ENCODE measurements around the gene C11orf24. TPM values are rescaled to one million over a fixed set of nuclear protein-coding genes. Genes with fewer than 3 reads are reported as not detected.

C11orf24 gene
- total RNA-seq, 2 donors from 2014 or later: 37.9 to 63.0 TPM

DNA sequence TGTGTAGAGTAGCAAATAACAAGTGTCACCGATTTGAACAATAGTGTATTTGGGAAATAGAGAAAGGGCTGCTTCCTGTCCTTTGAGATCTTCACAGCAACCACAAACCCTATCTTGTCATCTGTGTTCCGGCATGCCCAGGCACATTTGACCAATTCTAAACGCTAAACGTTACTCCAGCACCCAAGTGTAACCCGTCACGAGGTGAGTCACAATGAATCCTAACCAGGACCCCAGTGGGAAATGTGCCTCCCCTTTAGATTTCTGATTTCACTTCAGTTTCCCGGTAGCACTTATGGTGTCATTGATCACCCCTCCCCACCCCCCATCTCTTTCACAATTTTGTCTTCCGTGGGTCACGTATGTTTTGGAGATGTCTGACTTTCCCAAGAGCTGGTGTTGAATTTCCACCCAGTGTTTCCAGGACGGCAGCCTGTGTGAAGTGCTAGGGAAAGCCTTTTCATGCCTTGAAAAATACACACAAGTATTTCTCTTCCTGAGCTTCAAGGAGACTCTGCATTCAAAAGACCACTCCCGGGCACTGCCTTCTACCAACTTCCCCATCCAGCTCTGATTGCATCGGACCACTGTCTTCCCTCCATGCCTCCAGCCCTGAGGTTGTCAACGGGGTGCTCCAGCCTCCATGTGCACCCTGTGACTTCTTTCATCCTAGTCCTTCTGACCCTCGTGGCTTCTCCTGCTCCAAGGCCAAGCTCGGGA, 10.5 kb upstream of the C11orf24 start:
- Histone ChIP-seq H3K9me3 (no peaks in the 10 kb centered on the region), H3K4me1 (ENCODE audit: control insufficient read depth in 1 of 2, low read depth in 2 of 2) (no peaks in the 10 kb centered on the region), H3K27ac (no peak overlapping the region), H3K4me3 (no peak overlapping the region), H3K27me3 (replicated peaks; ENCODE audit: insufficient read depth) (no peaks in the 10 kb centered on the region), H3K36me3 (no peaks in the 10 kb centered on the region)
- ATAC-seq (ENCODE audit: insufficient number of reproducible peaks, low FRiP score, low read depth): no peak
- TF ChIP-seq CTCF (IDR thresholded peaks at IDR 0.05): no peak
- no peak for DNase-seq (ENCODE audit: low spot score)

GRCh38 chr11:68279676-68280075, 7.9 kb upstream of the C11orf24 start:
- Histone ChIP-seq H3K27ac (no peak overlapping the region), H3K4me1 (ENCODE audit: control insufficient read depth in 1 of 2, low read depth in 2 of 2) (no peaks in the 10 kb centered on the region), H3K9me3 (no peaks in the 10 kb centered on the region), H3K27me3 (replicated peaks; ENCODE audit: insufficient read depth) (no peaks in the 10 kb centered on the region), H3K4me3 (no peak overlapping the region), H3K36me3 (no peaks in the 10 kb centered on the region)
- DNase-seq (ENCODE audit: low spot score) (no peak), ATAC-seq (ENCODE audit: insufficient number of reproducible peaks, low FRiP score, low read depth) (no peak)
- no peak for TF ChIP-seq CTCF (IDR thresholded peaks at IDR 0.05)

DNA sequence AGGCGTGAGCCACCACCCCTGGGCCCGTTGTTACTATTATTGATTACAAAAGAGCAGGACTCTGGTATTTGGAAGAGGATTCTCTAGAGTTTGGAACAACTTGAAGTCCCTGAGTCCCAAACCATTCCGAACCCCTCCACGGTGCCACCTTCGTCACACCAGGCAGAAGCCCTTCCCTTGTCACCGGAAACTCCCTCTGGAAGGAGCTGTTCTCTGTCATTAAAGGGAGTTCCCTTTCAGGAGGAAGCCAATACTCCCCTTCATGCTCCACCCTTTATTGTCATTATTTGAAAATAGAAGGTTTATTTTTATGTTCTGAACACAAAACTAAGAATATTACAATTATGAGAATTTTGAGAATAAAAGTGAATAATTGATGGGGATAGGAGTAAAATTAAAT, 5.1 kb upstream of the C11orf24 start:
- peaks cover 7 to 9% of the 10 kb centered on the region in 2 donors for H3K4me1 ChIP-seq (ENCODE audit: control insufficient read depth in 1 of 2, low read depth in 2 of 2)
- no peak for TF ChIP-seq CTCF (IDR thresholded peaks at IDR 0.05)
- ATAC-seq (ENCODE audit: insufficient number of reproducible peaks, low FRiP score, low read depth) (no peak), DNase-seq (ENCODE audit: low spot score) (no peak)
- H3K27ac ChIP-seq: no peak overlapping the region
- H3K36me3 ChIP-seq: no peaks in the 10 kb centered on the region
- no peaks in the 10 kb centered on the region for H3K27me3 ChIP-seq (replicated peaks; ENCODE audit: insufficient read depth)
- no peaks in the 10 kb centered on the region for H3K9me3 ChIP-seq
- no peak overlapping the region for H3K4me3 ChIP-seq

DNA sequence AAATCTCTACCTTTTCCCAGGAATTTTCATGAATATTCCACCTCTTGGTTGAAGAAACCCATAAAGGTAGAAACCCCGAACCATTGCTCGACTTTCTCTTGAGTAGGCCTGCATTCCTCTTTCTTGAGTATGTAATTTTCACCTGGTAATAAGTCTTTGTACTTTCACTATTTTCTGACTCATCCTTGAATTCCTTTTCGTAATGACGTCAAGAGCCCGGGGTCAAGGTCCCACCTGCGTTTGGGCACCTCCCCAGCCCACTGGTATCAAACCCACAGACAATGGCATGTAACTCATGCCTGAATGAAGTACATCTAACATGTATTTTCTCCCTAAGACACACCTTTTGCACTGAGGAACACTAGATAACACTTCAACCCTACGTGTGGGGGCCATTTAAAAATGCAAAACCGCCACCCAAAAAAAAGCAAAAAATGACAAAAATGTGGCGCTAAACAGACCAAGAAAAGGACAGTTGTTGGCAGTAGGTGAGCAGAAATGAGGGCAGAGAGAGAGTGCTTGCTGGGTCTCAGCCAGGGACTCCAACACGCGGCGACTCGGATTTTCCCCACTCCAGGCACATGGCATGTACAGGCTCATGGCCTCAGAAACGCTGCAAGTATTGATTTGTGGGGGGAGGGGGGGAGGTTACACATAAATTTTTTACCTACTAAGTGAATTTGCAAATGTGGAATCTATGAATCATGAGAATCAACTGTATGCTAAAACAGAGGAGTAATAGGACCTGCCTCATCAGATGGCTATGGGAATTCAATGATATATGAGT, 4.1 kb upstream of the C11orf24 start:
- ATAC-seq (ENCODE audit: insufficient number of reproducible peaks, low FRiP score, low read depth) (no peak), DNase-seq (ENCODE audit: low spot score) (no peak)
- no peak for TF ChIP-seq CTCF (IDR thresholded peaks at IDR 0.05)
- Histone ChIP-seq H3K27ac (no peak overlapping the region), H3K36me3 (no peaks in the 10 kb centered on the region), H3K27me3 (replicated peaks; ENCODE audit: insufficient read depth) (no peaks in the 10 kb centered on the region), H3K9me3 (no peaks in the 10 kb centered on the region), H3K4me1 (ENCODE audit: control insufficient read depth in 1 of 2, low read depth in 2 of 2) (peaks cover 7 to 12% of the 10 kb centered on the region in 2 donors), H3K4me3 (no peak overlapping the region)

- Histone ChIP-seq H3K9me3 (no peaks in the 10 kb centered on the region), H3K4me1 (ENCODE audit: control insufficient read depth in 1 of 2, low read depth in 2 of 2) (peaks cover 18 to 28% of the 10 kb centered on the region in 2 donors), H3K4me3 (no peak overlapping the region), H3K27me3 (replicated peaks; ENCODE audit: insufficient read depth) (no peaks in the 10 kb centered on the region), H3K36me3 (no peaks in the 10 kb centered on the region), H3K27ac (no peak overlapping the region)
- DNase-seq (ENCODE audit: low spot score): no peak
- no peak for ATAC-seq (ENCODE audit: insufficient number of reproducible peaks, low FRiP score, low read depth)
- no peak for TF ChIP-seq CTCF (IDR thresholded peaks at IDR 0.05)
These were observed 2.5 kb upstream of the C11orf24 start for GRCh38 chr11:68274306-68274705.
